Measurements from ENCODE around the gene CHST8.

Gene CHST8

DNA sequence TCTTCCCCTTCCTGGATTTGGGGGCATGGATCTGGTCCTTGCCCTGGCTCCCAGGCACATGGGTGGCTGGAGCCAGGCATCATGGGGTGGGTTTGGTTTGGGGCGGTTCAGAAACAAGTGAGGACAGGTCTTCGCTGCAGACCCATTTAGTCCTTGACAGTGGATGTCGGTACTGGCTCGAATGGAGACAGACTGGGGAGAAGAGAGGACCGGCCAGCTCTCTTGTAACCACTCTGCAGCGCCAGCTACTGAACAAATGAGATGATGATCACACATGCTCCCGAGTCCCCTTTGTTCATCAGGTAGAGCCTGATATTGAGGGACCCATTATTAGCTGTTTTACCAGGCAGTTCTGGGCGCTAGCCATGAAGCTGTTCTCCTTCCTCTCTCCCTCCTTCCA is 64.5 kb downstream of the CHST8 start:
- Histone ChIP-seq H4K20me1 (ENCODE audit: low read depth, low read length) (no peaks in the 10 kb centered on the region), H3K4me3 (ENCODE audit: insufficient read depth, low read length, poor library complexity, severe bottlenecking) (no peak overlapping the region), H3K27ac (ENCODE audit: low read depth, low read length) (no peak overlapping the region), H3K9me3 (ENCODE audit: insufficient read depth, low read length) (no peaks in the 10 kb centered on the region), H3K9ac (ENCODE audit: low read length) (no peak overlapping the region), H3K4me2 (ENCODE audit: low read depth, low read length, poor library complexity, severe bottlenecking) (no peak overlapping the region), H3K27me3 (ENCODE audit: low read length) (no peaks in the 10 kb centered on the region), H3K79me2 (ENCODE audit: insufficient read depth, low read length) (no peaks in the 10 kb centered on the region), H3F3A (ENCODE audit: insufficient read depth) (no peaks in the 10 kb centered on the region), H2AFZ (ENCODE audit: low read depth, low read length, severe bottlenecking) (no peak overlapping the region), H3K36me3 (ENCODE audit: low read length) (no peaks in the 10 kb centered on the region), H3K9me2 (replicated peaks; ENCODE audit: insufficient read depth, low read length) (no peaks in the 10 kb centered on the region)
- TF ChIP-seq EZH2phosphoT487 (conservative IDR thresholded peaks at IDR 0.05; ENCODE audit: low read length): no peak
- TF ChIP-seq, protein P1, sequence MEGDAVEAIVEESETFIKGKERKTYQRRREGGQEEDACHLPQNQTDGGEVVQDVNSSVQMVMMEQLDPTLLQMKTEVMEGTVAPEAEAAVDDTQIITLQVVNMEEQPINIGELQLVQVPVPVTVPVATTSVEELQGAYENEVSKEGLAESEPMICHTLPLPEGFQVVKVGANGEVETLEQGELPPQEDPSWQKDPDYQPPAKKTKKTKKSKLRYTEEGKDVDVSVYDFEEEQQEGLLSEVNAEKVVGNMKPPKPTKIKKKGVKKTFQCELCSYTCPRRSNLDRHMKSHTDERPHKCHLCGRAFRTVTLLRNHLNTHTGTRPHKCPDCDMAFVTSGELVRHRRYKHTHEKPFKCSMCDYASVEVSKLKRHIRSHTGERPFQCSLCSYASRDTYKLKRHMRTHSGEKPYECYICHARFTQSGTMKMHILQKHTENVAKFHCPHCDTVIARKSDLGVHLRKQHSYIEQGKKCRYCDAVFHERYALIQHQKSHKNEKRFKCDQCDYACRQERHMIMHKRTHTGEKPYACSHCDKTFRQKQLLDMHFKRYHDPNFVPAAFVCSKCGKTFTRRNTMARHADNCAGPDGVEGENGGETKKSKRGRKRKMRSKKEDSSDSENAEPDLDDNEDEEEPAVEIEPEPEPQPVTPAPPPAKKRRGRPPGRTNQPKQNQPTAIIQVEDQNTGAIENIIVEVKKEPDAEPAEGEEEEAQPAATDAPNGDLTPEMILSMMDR (IDR thresholded peaks at IDR 0.05; ENCODE audit: insufficient read depth, low read length, poor library complexity, severe bottlenecking): no peak

DNA sequence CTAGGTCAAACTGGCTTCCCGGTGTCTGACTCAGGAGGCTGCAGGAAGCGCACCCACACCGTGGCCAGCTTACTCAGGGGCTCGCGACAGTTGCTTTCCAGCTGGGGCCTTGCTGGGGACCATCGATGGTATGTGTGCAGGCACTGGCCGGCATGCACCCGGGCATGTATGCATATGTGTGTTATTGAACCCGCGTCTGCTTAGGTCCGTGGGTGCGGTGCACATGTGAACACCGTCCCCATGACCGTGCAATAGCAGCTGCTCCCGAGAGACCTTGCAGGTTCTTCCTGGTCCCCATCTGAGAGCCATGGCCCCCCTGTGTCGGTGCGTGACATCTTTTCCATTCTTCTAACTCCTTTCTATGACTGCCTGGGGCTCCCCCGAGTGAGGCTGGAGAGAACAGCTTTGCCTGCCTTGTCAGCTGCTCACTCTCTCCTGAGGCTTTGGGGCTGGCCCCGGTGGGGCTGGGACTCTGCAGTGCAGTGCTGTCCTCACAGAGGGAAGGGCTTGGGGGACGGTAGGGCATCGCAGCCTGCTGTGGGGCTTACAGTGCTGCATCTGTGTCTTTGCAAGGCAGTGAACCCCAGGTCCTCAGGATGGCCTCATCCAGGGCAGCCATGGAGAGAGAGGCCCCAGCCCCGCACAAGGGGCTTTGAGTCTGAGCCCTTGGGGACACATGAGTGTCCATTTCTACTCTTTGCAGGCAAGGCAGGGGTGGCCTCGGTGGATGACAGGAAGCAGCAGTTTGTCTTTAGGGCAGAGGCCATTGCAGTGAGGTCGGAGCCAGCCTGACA is 65.1 kb downstream of the CHST8 start:
- Histone ChIP-seq H3K36me3 (ENCODE audit: low read length) (no peaks in the 10 kb centered on the region), H3K4me2 (ENCODE audit: low read depth, low read length, poor library complexity, severe bottlenecking) (no peak overlapping the region), H3K79me2 (ENCODE audit: insufficient read depth, low read length) (no peaks in the 10 kb centered on the region), H3F3A (ENCODE audit: insufficient read depth) (no peaks in the 10 kb centered on the region), H3K4me3 (ENCODE audit: insufficient read depth, low read length, poor library complexity, severe bottlenecking) (no peak overlapping the region), H4K20me1 (ENCODE audit: low read depth, low read length) (no peaks in the 10 kb centered on the region), H3K9me2 (replicated peaks; ENCODE audit: insufficient read depth, low read length) (no peaks in the 10 kb centered on the region), H2AFZ (ENCODE audit: low read depth, low read length, severe bottlenecking) (no peak overlapping the region), H3K27ac (ENCODE audit: low read depth, low read length) (no peak overlapping the region), H3K27me3 (ENCODE audit: low read length) (no peaks in the 10 kb centered on the region), H3K9ac (ENCODE audit: low read length) (no peak overlapping the region), H3K9me3 (ENCODE audit: insufficient read depth, low read length) (no peaks in the 10 kb centered on the region)
- TF ChIP-seq EZH2phosphoT487 (conservative IDR thresholded peaks at IDR 0.05; ENCODE audit: low read length): no peak
- TF ChIP-seq, protein P1 (IDR thresholded peaks at IDR 0.05; ENCODE audit: insufficient read depth, low read length, poor library complexity, severe bottlenecking): no peak

DNA sequence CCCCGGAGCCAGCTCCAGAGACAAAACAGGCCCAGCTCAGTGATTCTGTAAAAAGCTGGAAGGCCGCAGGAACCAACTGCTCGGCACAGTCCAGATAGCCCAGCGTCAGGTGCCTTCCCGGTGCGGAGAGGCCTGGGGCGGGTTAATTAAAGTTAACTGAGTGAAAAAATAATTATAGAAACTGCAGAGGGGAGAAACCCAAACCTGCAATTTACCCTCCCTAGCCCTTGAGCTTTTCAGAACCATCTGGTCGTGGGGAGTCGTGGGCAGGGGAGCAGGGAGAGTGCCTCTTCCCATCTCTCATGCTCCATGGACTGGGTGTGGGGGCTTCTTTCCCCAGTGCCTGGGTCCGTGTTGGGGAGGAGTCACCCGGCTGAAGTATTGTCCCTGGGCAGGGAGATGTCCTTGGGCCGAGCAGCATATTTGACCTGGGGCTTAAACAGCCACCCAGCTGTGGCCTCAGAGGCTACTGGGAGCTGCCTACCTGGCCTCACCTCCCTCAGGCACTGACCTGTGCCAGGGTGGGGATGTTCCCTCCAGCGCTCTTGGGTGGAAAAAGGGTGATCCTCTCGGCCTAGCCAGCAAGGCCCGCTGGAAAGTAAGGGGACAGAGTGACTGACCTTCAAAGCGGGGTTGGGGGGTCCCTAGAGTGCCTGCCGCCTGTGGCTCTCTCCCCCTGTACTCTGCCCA is 65.9 kb downstream of the CHST8 start:
- no peaks in the 10 kb centered on the region for H3K27me3 ChIP-seq (ENCODE audit: low read length)

More for the DNA sequence above, 65.9 kb downstream of the CHST8 start:
- no peak overlapping the region for H3K4me3 ChIP-seq (ENCODE audit: insufficient read depth, low read length, poor library complexity, severe bottlenecking)
- no peaks in the 10 kb centered on the region for H3K9me2 ChIP-seq (replicated peaks; ENCODE audit: insufficient read depth, low read length)
- no peak overlapping the region for H2AFZ ChIP-seq (ENCODE audit: low read depth, low read length, severe bottlenecking)
- no peaks in the 10 kb centered on the region for H3K9me3 ChIP-seq (ENCODE audit: insufficient read depth, low read length)
- H3K9ac ChIP-seq (ENCODE audit: low read length): no peak overlapping the region
- H3K36me3 ChIP-seq (ENCODE audit: low read length): no peaks in the 10 kb centered on the region
- H3F3A ChIP-seq (ENCODE audit: insufficient read depth): no peaks in the 10 kb centered on the region
- H3K79me2 ChIP-seq (ENCODE audit: insufficient read depth, low read length): no peaks in the 10 kb centered on the region
- no peak overlapping the region for H3K4me2 ChIP-seq (ENCODE audit: low read depth, low read length, poor library complexity, severe bottlenecking)
- H3K27ac ChIP-seq (ENCODE audit: low read depth, low read length): no peak overlapping the region
- H4K20me1 ChIP-seq (ENCODE audit: low read depth, low read length): no peaks in the 10 kb centered on the region
- TF ChIP-seq EZH2phosphoT487 (conservative IDR thresholded peaks at IDR 0.05; ENCODE audit: low read length): no peak
- TF ChIP-seq, protein P1 (IDR thresholded peaks at IDR 0.05; ENCODE audit: insufficient read depth, low read length, poor library complexity, severe bottlenecking): no peak
